ENCODE measurements around the gene MOB3A. TPM values are rescaled to one million over a fixed set of nuclear protein-coding genes. Genes with fewer than 3 reads are reported as not detected.
A peak's percentile ranks its signal among the peaks of the same experiment; 100 is the strongest.

The MOB3A gene
- total RNA-seq, 3 donors from 2014 or later (not counting 1 experiment from before 2014, with no cell fraction given): 239 to 314 (median 246) TPM

- Mint-ChIP-seq H3K9me3 (no peaks in the 10 kb centered on the region), H3K36me3 (no peaks in the 10 kb centered on the region), H3K27ac (peak overlapping the region in 1 of 2 donors; percentile 45), H3K4me3 (no peak overlapping the region), H3K4me1 (peaks cover 11 to 22% of the 10 kb centered on the region in 2 donors), H3K27me3 (ENCODE audit: low read depth in 2 of 2) (no peaks in the 10 kb centered on the region)
- intact Hi-C loops (cut with micrococcal nuclease): no loop called here
- Histone ChIP-seq H3K9me3 (ENCODE audit: control insufficient read depth, insufficient read depth, low read length) (no peaks in the 10 kb centered on the region), H3K27ac (ENCODE audit: low read length) (no peak overlapping the region), H3K4me3 (ENCODE audit: low read length) (no peak overlapping the region), H3K36me3 (ENCODE audit: control insufficient read depth, insufficient read depth, low read length) (peaks cover 91% of the 10 kb centered on the region), H3K27me3 (ENCODE audit: control insufficient read depth, insufficient read depth, low read length) (no peaks in the 10 kb centered on the region), H3K4me1 (ENCODE audit: control insufficient read depth, insufficient read depth, low read length) (peaks cover 26% of the 10 kb centered on the region)
- DNase-seq: no peak
- 95% methylated on average over 9 of the region's 9 CpGs for whole genome bisulfite sequencing (ENCODE audit: insufficient coverage)
- TF ChIP-seq CTCF (IDR thresholded peaks at IDR 0.05): no peak
- ATAC-seq: no peak
Observed at GRCh38 chr19:2114218-2114617, 18.1 kb upstream of the MOB3A start.

- Mint-ChIP-seq H3K36me3 (no peaks in the 10 kb centered on the region), H3K4me3 (no peak overlapping the region), H3K9me3 (no peaks in the 10 kb centered on the region), H3K27me3 (ENCODE audit: low read depth in 2 of 2) (no peaks in the 10 kb centered on the region), H3K27ac (peak overlapping the region in 1 of 2 donors; percentile 45), H3K4me1 (peaks cover 11 to 19% of the 10 kb centered on the region in 2 donors)
- DNase-seq: no peak
- Histone ChIP-seq H3K4me1 (ENCODE audit: control insufficient read depth, insufficient read depth, low read length) (peaks cover 26% of the 10 kb centered on the region), H3K36me3 (ENCODE audit: control insufficient read depth, insufficient read depth, low read length) (peaks cover 92% of the 10 kb centered on the region), H3K4me3 (ENCODE audit: low read length) (no peak overlapping the region), H3K27ac (ENCODE audit: low read length) (no peak overlapping the region), H3K27me3 (ENCODE audit: control insufficient read depth, insufficient read depth, low read length) (no peaks in the 10 kb centered on the region), H3K9me3 (ENCODE audit: control insufficient read depth, insufficient read depth, low read length) (no peaks in the 10 kb centered on the region)
- WGBS (ENCODE audit: insufficient coverage): 92% methylated on average over 24 of the region's 24 CpGs
- ATAC-seq: no peak
- intact Hi-C loops (cut with micrococcal nuclease): no loop called here
- TF ChIP-seq CTCF (IDR thresholded peaks at IDR 0.05): no peak
Observed at GRCh38 chr19:2113439-2114211, 17.5 kb upstream of the MOB3A start.

GRCh38 chr19:2112516-2113320 lies 16.6 kb upstream of the MOB3A start:
- H3K27me3 Mint-ChIP-seq (ENCODE audit: low read depth in 2 of 2): no peaks in the 10 kb centered on the region
- Histone ChIP-seq H3K36me3 (ENCODE audit: control insufficient read depth, insufficient read depth, low read length) (peaks cover 92% of the 10 kb centered on the region), H3K27me3 (ENCODE audit: control insufficient read depth, insufficient read depth, low read length) (no peaks in the 10 kb centered on the region), H3K4me1 (ENCODE audit: control insufficient read depth, insufficient read depth, low read length) (peaks cover 26% of the 10 kb centered on the region), H3K27ac (ENCODE audit: low read length) (peak overlapping the region; percentile 37), H3K9me3 (ENCODE audit: control insufficient read depth, insufficient read depth, low read length) (no peaks in the 10 kb centered on the region), H3K4me3 (ENCODE audit: low read length) (no peak overlapping the region)
- H3K4me1 Mint-ChIP-seq: peaks cover 11 to 17% of the 10 kb centered on the region in 2 donors
- H3K9me3 Mint-ChIP-seq: no peaks in the 10 kb centered on the region
- H3K36me3 Mint-ChIP-seq: no peaks in the 10 kb centered on the region
- intact Hi-C loops (cut with micrococcal nuclease): no loop called here
- 57% methylated on average over 23 of the region's 23 CpGs for WGBS (ENCODE audit: insufficient coverage)
- H3K27ac Mint-ChIP-seq: peak overlapping the region; percentile 68 to 75
- TF ChIP-seq CTCF (IDR thresholded peaks at IDR 0.05): no peak
- DNase-seq: peak; percentile 36 to 59
- ATAC-seq: peak; percentile 51 to 80 (median 77)
- H3K4me3 Mint-ChIP-seq: no peak overlapping the region

All from natural killer cell (primary cell).